Neural progenitor cell (in vitro differentiated cells): ENCODE measurements around the gene CEP95. TPM values are rescaled to one million over a fixed set of nuclear protein-coding genes. Genes with fewer than 3 reads are reported as not detected.

Source experiments
- DNase-seq: peaks from one replicate; pipeline ENCODE4 v3.0.0-alpha.2; 2016; ENCODE audit warnings: low spot score
- H2AFZ ChIP-seq: fragments of 200-600 bp; sonication (generic); replicated peaks from 2 replicates; pipeline ENCODE4 v1.6.1; 2016; ENCODE audit warnings: antibody characterized with exemption
- H3F3A ChIP-seq: fragments of 200-600 bp; sonication (generic); 2 replicates; pipeline ENCODE4 v1.6.1; 2016; ENCODE audit warnings: antibody characterized with exemption, low read depth
- H3K27ac ChIP-seq: fragments of 200-600 bp; sonication (generic); 2 replicates; pipeline ENCODE4 v1.5.1; 2016; ENCODE audit warnings: mild to moderate bottlenecking
- H3K27me3 ChIP-seq: fragments of 200-600 bp; sonication (generic); 2 replicates; pipeline ENCODE4 v1.6.1; 2016; ENCODE audit warnings: mild to moderate bottlenecking, moderate library complexity
- H3K36me3 ChIP-seq: fragments of 200-600 bp; sonication (generic); 2 replicates; pipeline ENCODE4 v1.5.1; 2016
- H3K4me1 ChIP-seq: fragments of 200-600 bp; sonication (generic); 2 replicates; pipeline ENCODE4 v1.6.1; 2016; ENCODE audit warnings: mixed run types
- H3K4me2 ChIP-seq: fragments of 200-600 bp; sonication (generic); 2 replicates; pipeline ENCODE4 v1.6.1; 2016
- H3K4me3 ChIP-seq: fragments of 200-600 bp; sonication (generic); 2 replicates; pipeline ENCODE4 v1.5.1; 2016
- H3K79me2 ChIP-seq: fragments of 200-600 bp; sonication (generic); 2 replicates; pipeline ENCODE4 v1.6.1; 2016; ENCODE audit warnings: low read depth
- H3K9ac ChIP-seq: fragments of 200-600 bp; sonication (generic); 2 replicates; pipeline ENCODE4 v1.6.1; 2016
- H3K9me3 ChIP-seq: fragments of 200-600 bp; sonication (generic); 2 replicates; pipeline ENCODE4 v1.5.1; 2016; ENCODE audit warnings: low read depth
- H4K20me1 ChIP-seq: fragments of 200-600 bp; sonication (generic); 2 replicates; pipeline ENCODE4 v1.6.1; 2016; ENCODE audit warnings: low read depth
- H3K27ac Mint-ChIP-seq: 3 replicates; pipeline ENCODE4 v1.8.0; 2021; ENCODE audit warnings: mixed read lengths
- H3K27me3 Mint-ChIP-seq: 2 replicates; pipeline ENCODE4 v1.8.0; 2022; ENCODE audit warnings: low read depth, mild to moderate bottlenecking, inconsistent platforms, moderate library complexity, mixed read lengths; ENCODE audit not compliant: insufficient read depth
- H3K36me3 Mint-ChIP-seq: 3 replicates; pipeline ENCODE4 v1.8.0; 2021; ENCODE audit warnings: mixed read lengths
- H3K4me1 Mint-ChIP-seq: 3 replicates; pipeline ENCODE4 v1.8.0; 2021; ENCODE audit warnings: mixed read lengths
- H3K4me3 Mint-ChIP-seq: 3 replicates; pipeline ENCODE4 v1.8.0; 2021; ENCODE audit warnings: mild to moderate bottlenecking, moderate library complexity, mixed read lengths
- H3K9me3 Mint-ChIP-seq: 3 replicates; pipeline ENCODE4 v1.8.0; 2020; ENCODE audit warnings: mixed read lengths
- CTCF ChIP-seq: fragments of 200-600 bp; sonication (generic); IDR thresholded peaks from 2 replicates; pipeline ENCODE4 v1.5.1; 2017; ENCODE audit warnings: antibody characterized with exemption, mild to moderate bottlenecking
- EZH2 ChIP-seq: fragments of 200-600 bp; sonication (generic); IDR thresholded peaks from 2 replicates; pipeline ENCODE4 v1.6.1; 2017; ENCODE audit warnings: antibody characterized with exemption, mild to moderate bottlenecking, moderate library complexity
- EZH2phosphoT487 ChIP-seq: fragments of 200-600 bp; sonication (generic); IDR thresholded peaks from 2 replicates; pipeline ENCODE4 v1.6.1; 2017; ENCODE audit warnings: antibody characterized with exemption
- total RNA-seq: library from RNA; depleted of rRNA; stranded (reverse); fragments of >200 nt; gene quantifications from 2 replicates; pipeline ENCODE4 v1.2.3, GENCODE V29; 2015; ENCODE audit warnings: low replicate concordance

Gene CEP95, protein sequence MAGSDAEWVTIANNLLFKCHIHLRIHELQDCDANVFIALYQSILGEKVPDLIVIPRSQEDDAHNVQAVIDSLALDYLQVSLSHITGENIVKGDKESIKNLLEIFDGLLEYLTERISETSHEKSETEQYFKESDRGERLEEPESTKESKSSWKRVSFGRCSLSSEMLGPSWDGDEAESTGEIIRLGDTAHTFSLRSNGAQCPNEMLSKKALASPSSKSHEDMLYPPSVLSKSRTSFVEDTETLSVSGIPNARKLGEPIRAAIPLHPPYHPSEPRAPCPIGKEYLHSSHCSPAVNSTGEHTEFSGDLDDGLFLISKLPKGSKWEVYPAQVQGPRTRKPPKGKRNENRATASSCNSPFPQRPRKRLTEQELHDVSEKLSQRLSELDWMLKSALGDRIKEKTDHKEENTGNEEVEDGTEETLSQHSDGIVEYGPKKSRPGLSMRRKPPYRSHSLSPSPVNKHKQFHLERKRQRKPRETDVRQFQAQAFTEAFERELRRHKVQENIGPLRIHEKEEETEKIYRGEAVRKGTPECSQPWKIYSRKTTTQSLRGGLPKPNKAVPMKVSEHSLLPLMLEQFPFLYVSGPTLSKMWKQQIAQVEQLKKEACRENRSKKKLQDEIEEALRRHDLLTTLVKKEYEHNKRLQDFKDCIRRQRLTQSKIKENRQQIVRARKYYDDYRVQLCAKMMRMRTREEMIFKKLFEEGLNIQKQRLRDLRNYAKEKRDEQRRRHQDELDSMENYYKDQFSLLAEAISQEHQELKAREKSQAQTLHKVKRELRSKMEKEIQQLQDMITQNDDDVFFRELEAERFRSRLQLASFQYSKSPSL
- 75.4 and 76.9 TPM in 2 replicates for total RNA-seq

GRCh38 chr17:64506576-64507412 is at the start of gene CEP95:
TSS of gene CEP95 (plus strand) at chr17:64506977. CDS start at chr17:64507098, 121 bp downstream.
- DNase-seq = peak; percentile 96
- no peaks in the 10 kb centered on the region for H3K27me3 ChIP-seq
- peaks cover 48% of the 10 kb centered on the region for H3F3A ChIP-seq
- peak within 1 kb of the TSS; percentile 96 for H3K27ac ChIP-seq
- peaks cover 93% of the 10 kb centered on the region for H3K79me2 ChIP-seq
- peaks cover 33% of the 10 kb centered on the region for H3K36me3 ChIP-seq
- peaks cover 61% of the 10 kb centered on the region for H4K20me1 ChIP-seq
- peak within 1 kb of the TSS; percentile 93 for H3K4me3 ChIP-seq
- TF ChIP-seq EZH2 (peak; percentile 19), CTCF (no peak), EZH2phosphoT487 (no peak)
- H3K4me2 ChIP-seq = peak within 1 kb of the TSS; percentile 96
- peak within 1 kb of the TSS; percentile 79 for H2AFZ ChIP-seq
- Mint-ChIP-seq H3K4me1 (peaks cover 30% of the 10 kb centered on the region), H3K27ac (peak within 1 kb of the TSS; percentile 100), H3K27me3 (peaks cover 12% of the 10 kb centered on the region), H3K9me3 (no peaks in the 10 kb centered on the region), H3K4me3 (peak within 1 kb of the TSS; percentile 100), H3K36me3 (peaks cover 44% of the 10 kb centered on the region)
- H3K4me1 ChIP-seq = peaks cover 20% of the 10 kb centered on the region
- no peaks in the 10 kb centered on the region for H3K9me3 ChIP-seq
- H3K9ac ChIP-seq = peak within 1 kb of the TSS; percentile 100

DNA sequence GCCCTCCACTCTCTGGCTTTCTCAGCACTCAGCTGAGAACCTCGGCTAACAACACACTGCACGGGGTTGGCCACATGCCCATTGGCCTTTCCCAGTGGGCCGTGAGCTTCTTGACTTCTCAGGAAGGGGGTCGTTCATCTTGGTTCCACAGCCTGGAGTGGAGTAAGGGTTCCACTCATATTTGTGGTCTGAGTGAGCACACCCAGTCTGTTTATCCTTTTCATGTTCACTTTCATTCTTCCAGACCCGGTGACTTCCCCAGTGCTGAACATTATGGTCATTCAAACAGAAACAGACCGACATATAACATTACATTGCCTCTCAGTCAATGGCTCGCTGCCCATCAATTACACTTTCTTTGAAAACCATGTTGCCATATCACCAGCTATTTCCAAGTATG is 49.6 kb upstream of the CEP95 start:
- H3K4me1 Mint-ChIP-seq = no peaks in the 10 kb centered on the region
- H2AFZ ChIP-seq = no peak overlapping the region
- peaks cover 5% of the 10 kb centered on the region for H3K27me3 Mint-ChIP-seq
- H3K4me2 ChIP-seq = no peak overlapping the region
- no peaks in the 10 kb centered on the region for H3K36me3 ChIP-seq
- no peaks in the 10 kb centered on the region for H3K4me1 ChIP-seq
- no peaks in the 10 kb centered on the region for H3K36me3 Mint-ChIP-seq
- no peak overlapping the region for H3K27ac Mint-ChIP-seq
- DNase-seq = no peak
- H3K4me3 Mint-ChIP-seq = no peak overlapping the region
- H3K9me3 ChIP-seq = no peaks in the 10 kb centered on the region
- H3K4me3 ChIP-seq = no peak overlapping the region
- H3K9me3 Mint-ChIP-seq = no peaks in the 10 kb centered on the region
- H4K20me1 ChIP-seq = no peaks in the 10 kb centered on the region
- H3K9ac ChIP-seq = no peak overlapping the region
- H3F3A ChIP-seq = no peaks in the 10 kb centered on the region
- TF ChIP-seq CTCF (no peak), EZH2 (no peak), EZH2phosphoT487 (no peak)
- no peaks in the 10 kb centered on the region for H3K79me2 ChIP-seq
- no peaks in the 10 kb centered on the region for H3K27me3 ChIP-seq
- no peak overlapping the region for H3K27ac ChIP-seq

DNA sequence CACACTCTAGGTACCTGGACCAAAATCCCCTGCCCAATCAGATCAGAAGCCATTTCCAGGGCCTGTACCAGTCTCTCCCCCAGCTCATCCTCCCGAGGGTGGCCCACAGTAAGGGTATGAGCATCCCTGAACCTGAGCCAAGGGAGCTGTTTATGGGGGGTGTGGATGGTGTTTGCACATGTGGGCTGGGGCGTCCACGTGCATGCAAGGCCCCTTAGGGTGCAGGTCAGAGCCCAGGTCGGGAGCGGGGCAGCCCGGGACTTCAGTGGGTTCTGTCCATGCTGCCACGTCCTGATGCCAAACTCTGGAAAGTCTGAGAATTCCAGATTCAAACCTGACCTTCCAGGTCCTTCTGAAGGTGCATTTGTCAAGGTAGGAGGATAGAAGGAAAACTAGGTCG is 48.0 kb upstream of the CEP95 start:
- Mint-ChIP-seq H3K9me3 (no peaks in the 10 kb centered on the region), H3K27me3 (peaks cover 3% of the 10 kb centered on the region), H3K36me3 (no peaks in the 10 kb centered on the region), H3K4me1 (no peaks in the 10 kb centered on the region), H3K4me3 (no peak overlapping the region), H3K27ac (no peak overlapping the region)
- TF ChIP-seq EZH2 (no peak), EZH2phosphoT487 (no peak), CTCF (no peak)
- H2AFZ ChIP-seq = no peak overlapping the region
- no peak for DNase-seq
- H3K27me3 ChIP-seq = no peaks in the 10 kb centered on the region
- H3F3A ChIP-seq = no peaks in the 10 kb centered on the region
- H4K20me1 ChIP-seq = no peaks in the 10 kb centered on the region
- no peaks in the 10 kb centered on the region for H3K36me3 ChIP-seq
- no peak overlapping the region for H3K4me3 ChIP-seq
- no peak overlapping the region for H3K4me2 ChIP-seq
- H3K27ac ChIP-seq = no peak overlapping the region
- no peaks in the 10 kb centered on the region for H3K79me2 ChIP-seq
- no peaks in the 10 kb centered on the region for H3K4me1 ChIP-seq
- H3K9me3 ChIP-seq = no peaks in the 10 kb centered on the region
- no peak overlapping the region for H3K9ac ChIP-seq
